Parathyroid adenoma (tissue), 2 donors: ENCODE measurements around the gene RUFY2.

Experiments
- H2AFZ ChIP-seq: fragments of 300-600 bp; sonication (generic); one replicate; pipeline ENCODE4 v1.7.0; 2017; ENCODE audit warnings: antibody characterized with exemption, mild to moderate bottlenecking
- H3K27ac ChIP-seq: fragments of 300-600 bp; sonication (generic); one replicate; pipeline ENCODE4 v1.7.0; 2017
- H3K27me3 ChIP-seq: fragments of 300-600 bp; sonication (generic); one replicate; pipeline ENCODE4 v1.7.0; 2017; ENCODE audit warnings: low read length; ENCODE audit not compliant: control insufficient read depth, insufficient read depth
- H3K36me3 ChIP-seq: fragments of 300-600 bp; sonication (generic); one replicate; pipeline ENCODE4 v1.7.0; 2017; ENCODE audit warnings: low read length; ENCODE audit not compliant: control insufficient read depth, insufficient read depth
- H3K4me1 ChIP-seq: fragments of 300-600 bp; sonication (generic); one replicate; pipeline ENCODE4 v1.7.0; 2017; ENCODE audit warnings: control low read depth
- H3K4me2 ChIP-seq: fragments of 300-600 bp; sonication (generic); one replicate; pipeline ENCODE4 v1.7.0; 2017; ENCODE audit warnings: low read length
- H3K4me3 ChIP-seq: fragments of 300-600 bp; sonication (generic); one replicate; pipeline ENCODE4 v1.7.0; 2017; ENCODE audit warnings: low read depth, low read length
- H3K79me2 ChIP-seq: fragments of 300-600 bp; sonication (generic); one replicate; pipeline ENCODE4 v1.7.0; 2017; ENCODE audit warnings: control low read depth
- H3K9ac ChIP-seq: fragments of 300-600 bp; sonication (generic); one replicate; pipeline ENCODE4 v1.7.0; 2017; ENCODE audit warnings: mild to moderate bottlenecking
- H3K9me3 ChIP-seq: fragments of 300-600 bp; sonication (generic); one replicate; pipeline ENCODE4 v1.7.0; 2017; ENCODE audit warnings: low read length; ENCODE audit not compliant: control insufficient read depth
- TF ChIP-seq, protein P1 (sequence below): fragments of 300-600 bp; sonication (generic); IDR thresholded peaks from one replicate; pipeline ENCODE4 v1.7.0; 2017; ENCODE audit warnings: antibody characterized with exemption, mild to moderate bottlenecking
- donor health status: primary hyperparathyroidism.

Gene RUFY2

DNA sequence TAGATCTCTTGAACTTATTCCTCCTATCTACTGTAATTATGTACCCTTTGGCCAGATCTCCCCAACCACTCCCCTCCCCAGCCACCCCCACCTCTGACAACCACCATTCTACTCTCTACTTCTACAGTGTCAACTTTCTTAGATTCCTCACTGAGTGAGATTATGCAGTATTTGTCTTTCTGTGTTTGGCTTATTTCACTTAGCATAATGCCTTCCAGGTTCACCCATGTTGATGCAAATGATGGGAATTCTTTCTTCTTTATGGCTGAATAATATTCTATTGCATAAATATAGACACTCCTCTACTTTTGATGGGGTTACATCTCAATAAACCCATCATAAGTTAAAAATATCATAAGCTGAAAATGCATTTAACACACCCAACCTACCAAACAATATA, 96.5 kb downstream of the RUFY2 start:
- no peak overlapping the region for H3K27ac ChIP-seq
- no peaks in the 10 kb centered on the region for H3K36me3 ChIP-seq
- H3K27me3 ChIP-seq: no peaks in the 10 kb centered on the region
- no peaks in the 10 kb centered on the region for H3K9me3 ChIP-seq
- H3K79me2 ChIP-seq: no peaks in the 10 kb centered on the region
- H3K9ac ChIP-seq: no peak overlapping the region
- H2AFZ ChIP-seq: no peak overlapping the region
- no peaks in the 10 kb centered on the region for H3K4me1 ChIP-seq
- TF ChIP-seq, protein P1, sequence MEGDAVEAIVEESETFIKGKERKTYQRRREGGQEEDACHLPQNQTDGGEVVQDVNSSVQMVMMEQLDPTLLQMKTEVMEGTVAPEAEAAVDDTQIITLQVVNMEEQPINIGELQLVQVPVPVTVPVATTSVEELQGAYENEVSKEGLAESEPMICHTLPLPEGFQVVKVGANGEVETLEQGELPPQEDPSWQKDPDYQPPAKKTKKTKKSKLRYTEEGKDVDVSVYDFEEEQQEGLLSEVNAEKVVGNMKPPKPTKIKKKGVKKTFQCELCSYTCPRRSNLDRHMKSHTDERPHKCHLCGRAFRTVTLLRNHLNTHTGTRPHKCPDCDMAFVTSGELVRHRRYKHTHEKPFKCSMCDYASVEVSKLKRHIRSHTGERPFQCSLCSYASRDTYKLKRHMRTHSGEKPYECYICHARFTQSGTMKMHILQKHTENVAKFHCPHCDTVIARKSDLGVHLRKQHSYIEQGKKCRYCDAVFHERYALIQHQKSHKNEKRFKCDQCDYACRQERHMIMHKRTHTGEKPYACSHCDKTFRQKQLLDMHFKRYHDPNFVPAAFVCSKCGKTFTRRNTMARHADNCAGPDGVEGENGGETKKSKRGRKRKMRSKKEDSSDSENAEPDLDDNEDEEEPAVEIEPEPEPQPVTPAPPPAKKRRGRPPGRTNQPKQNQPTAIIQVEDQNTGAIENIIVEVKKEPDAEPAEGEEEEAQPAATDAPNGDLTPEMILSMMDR: no peak
- no peak overlapping the region for H3K4me2 ChIP-seq
- H3K4me3 ChIP-seq: no peak overlapping the region

DNA sequence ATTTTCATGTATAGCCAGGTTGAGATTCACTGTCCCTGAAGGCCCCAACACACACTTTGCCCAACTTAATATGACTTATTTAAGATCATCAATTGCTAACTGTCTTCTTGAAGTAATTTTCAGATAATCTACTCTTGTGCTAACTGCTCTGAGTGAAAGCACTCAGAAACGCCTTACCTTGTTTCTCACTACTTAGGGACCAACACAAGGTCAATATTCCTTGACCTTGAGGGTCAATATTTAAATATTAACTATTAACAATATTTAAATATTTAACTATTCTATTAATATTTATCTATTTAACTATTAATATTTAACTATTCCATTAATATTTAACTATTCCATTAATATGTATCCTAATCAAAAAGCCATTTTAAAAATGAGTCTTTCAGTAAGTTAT, 101.2 kb downstream of the RUFY2 start:
- no peaks in the 10 kb centered on the region for H3K79me2 ChIP-seq
- TF ChIP-seq, protein P1: no peak
- H3K36me3 ChIP-seq: no peaks in the 10 kb centered on the region
- H3K4me1 ChIP-seq: peaks cover 5% of the 10 kb centered on the region
- no peaks in the 10 kb centered on the region for H3K27me3 ChIP-seq
- no peak overlapping the region for H2AFZ ChIP-seq
- H3K4me3 ChIP-seq: no peak overlapping the region
- H3K4me2 ChIP-seq: no peak overlapping the region
- no peaks in the 10 kb centered on the region for H3K9me3 ChIP-seq
- no peak overlapping the region for H3K9ac ChIP-seq
- no peak overlapping the region for H3K27ac ChIP-seq

DNA sequence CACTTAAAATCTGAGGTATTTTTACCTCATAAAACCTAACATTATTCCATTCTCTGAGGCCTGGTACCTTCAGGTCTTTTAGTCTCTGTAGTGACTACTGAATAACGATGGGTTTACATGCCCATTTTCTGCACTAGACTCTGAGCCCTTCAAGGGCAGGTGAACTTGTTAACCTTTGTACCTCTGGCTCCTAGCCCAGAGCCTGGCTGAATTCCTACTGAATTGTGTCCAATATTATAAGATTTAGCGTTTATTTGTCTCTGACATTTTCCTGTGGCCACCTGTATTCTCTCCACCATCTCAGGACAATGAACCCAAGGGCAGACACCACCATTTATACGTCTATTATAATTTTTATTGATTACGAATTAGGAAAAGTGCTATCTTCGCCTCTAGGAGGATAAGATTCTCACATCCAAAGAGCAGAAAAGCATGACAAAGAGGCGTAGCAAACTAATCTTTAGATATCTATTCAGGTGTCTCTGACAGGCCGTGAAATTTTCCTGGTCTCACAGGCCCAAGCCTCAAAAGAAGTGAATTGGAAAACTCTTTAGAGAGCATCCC, 103.1 kb downstream of the RUFY2 start:
- H2AFZ ChIP-seq: peak overlapping the region; percentile 54
- no peak overlapping the region for H3K27ac ChIP-seq
- H3K9me3 ChIP-seq: no peaks in the 10 kb centered on the region
- no peaks in the 10 kb centered on the region for H3K27me3 ChIP-seq
- H3K4me2 ChIP-seq: no peak overlapping the region
- no peak overlapping the region for H3K4me3 ChIP-seq
- TF ChIP-seq, protein P1: no peak
- H3K36me3 ChIP-seq: no peaks in the 10 kb centered on the region
- peaks cover 5% of the 10 kb centered on the region for H3K4me1 ChIP-seq
- no peaks in the 10 kb centered on the region for H3K79me2 ChIP-seq
- no peak overlapping the region for H3K9ac ChIP-seq

DNA sequence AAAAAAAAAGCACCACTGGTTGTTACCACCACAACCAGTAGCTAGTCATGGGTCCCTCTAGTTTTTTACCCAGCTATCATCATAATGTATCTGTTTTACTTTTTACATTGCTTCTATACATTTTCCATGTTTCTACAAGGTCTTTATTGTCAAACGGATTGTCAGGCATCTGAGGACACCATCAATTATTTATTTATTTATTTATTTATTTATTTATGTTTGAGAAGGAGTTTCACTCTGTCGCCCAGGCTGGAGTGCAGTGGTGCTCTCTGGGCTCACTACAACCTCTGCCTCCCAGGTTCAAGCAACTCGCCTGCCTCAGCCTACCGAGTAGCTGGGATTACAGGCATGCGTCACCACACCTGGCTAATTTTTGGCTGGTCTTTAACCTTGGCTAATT, 104.2 kb downstream of the RUFY2 start:
- Histone ChIP-seq H3K27me3 (no peaks in the 10 kb centered on the region), H3K79me2 (no peaks in the 10 kb centered on the region), H3K27ac (no peak overlapping the region), H3K9me3 (no peaks in the 10 kb centered on the region), H3K36me3 (no peaks in the 10 kb centered on the region), H3K4me1 (peaks cover 5% of the 10 kb centered on the region), H3K9ac (no peak overlapping the region), H3K4me2 (no peak overlapping the region), H3K4me3 (no peak overlapping the region), H2AFZ (no peak overlapping the region)
- TF ChIP-seq, protein P1: no peak

DNA sequence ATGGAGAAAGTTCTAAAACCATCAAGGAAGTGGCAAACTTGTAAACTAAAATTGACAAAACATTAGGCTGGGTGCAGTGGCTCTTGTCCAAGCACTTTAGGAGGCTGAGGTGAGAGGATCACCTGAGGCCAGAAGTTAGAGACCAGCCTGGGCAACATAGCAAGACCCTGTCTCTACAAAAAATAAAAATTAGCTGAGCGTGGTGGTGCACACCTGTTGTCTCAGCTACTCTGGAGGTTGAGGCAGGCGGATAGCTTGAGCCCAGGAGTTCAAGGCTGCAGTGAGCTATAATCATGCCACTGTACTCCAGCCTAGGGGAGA, 104.6 kb downstream of the RUFY2 start:
- peaks cover 5% of the 10 kb centered on the region for H3K4me1 ChIP-seq
- no peaks in the 10 kb centered on the region for H3K36me3 ChIP-seq
- no peaks in the 10 kb centered on the region for H3K27me3 ChIP-seq
- TF ChIP-seq, protein P1: no peak
- no peak overlapping the region for H3K27ac ChIP-seq
- no peaks in the 10 kb centered on the region for H3K9me3 ChIP-seq
- H3K4me2 ChIP-seq: no peak overlapping the region
- H2AFZ ChIP-seq: peak overlapping the region; percentile 47
- H3K79me2 ChIP-seq: no peaks in the 10 kb centered on the region
- H3K4me3 ChIP-seq: no peak overlapping the region
- H3K9ac ChIP-seq: no peak overlapping the region
